Measurements from ENCODE around the gene ORAI3.

The ORAI3 gene

GRCh38 chr16:30996324-30996984, 47.6 kb downstream of the ORAI3 start:
- no peak for TF ChIP-seq CTCF (IDR thresholded peaks at IDR 0.05; ENCODE audit: low read depth, low read length)
- DNase-seq (ENCODE audit: extremely low read depth, low read depth), result no peak

- no peak for TF ChIP-seq CTCF (IDR thresholded peaks at IDR 0.05; ENCODE audit: low read depth, low read length)
- DNase-seq (ENCODE audit: extremely low read depth, low read depth), result peak; percentile 24
Observed at GRCh38 chr16:30996985-30997724, 48.3 kb downstream of the ORAI3 start.

- no peak for TF ChIP-seq CTCF (IDR thresholded peaks at IDR 0.05; ENCODE audit: low read depth, low read length)
- peak; percentile 45 for DNase-seq (ENCODE audit: extremely low read depth, low read depth)
Observed at GRCh38 chr16:30997725-30998711, 49.1 kb downstream of the ORAI3 start.

GRCh38 chr16:30998852-30999761, 50.2 kb downstream of the ORAI3 start:
- DNase-seq (ENCODE audit: extremely low read depth, low read depth), result no peak
- TF ChIP-seq CTCF (IDR thresholded peaks at IDR 0.05; ENCODE audit: low read depth, low read length), result no peak

GRCh38 chr16:31000671-31001382, 52.0 kb downstream of the ORAI3 start:
- DNase-seq (ENCODE audit: extremely low read depth, low read depth), result no peak

More at GRCh38 chr16:31000671-31001382, 52.0 kb downstream of the ORAI3 start:
- no peak for TF ChIP-seq CTCF (IDR thresholded peaks at IDR 0.05; ENCODE audit: low read depth, low read length)
